MM.1S (cell line): Measurements from ENCODE around the gene DOK1.

ENCODE experiments used
- DNase-seq: peaks from one replicate; pipeline ENCODE4 v3.0.0-alpha.2; 2015
- H2AFZ ChIP-seq: fragments of 300-600 bp; sonication (generic); 2 replicates; pipeline ENCODE4 v1.6.0; 2016; ENCODE audit warnings: antibody characterized with exemption, low read length
- H3F3A ChIP-seq: fragments of 300-600 bp; sonication (generic); 2 replicates; pipeline ENCODE4 v1.6.1; 2016; ENCODE audit warnings: mild to moderate bottlenecking, antibody characterized with exemption, low read length, moderate library complexity, mixed read lengths; ENCODE audit not compliant: insufficient read depth
- H3K27ac ChIP-seq: fragments of 300-600 bp; sonication (generic); 2 replicates; pipeline ENCODE4 v1.5.1; 2016; ENCODE audit warnings: mild to moderate bottlenecking, low read length
- H3K27me3 ChIP-seq: fragments of 300-600 bp; sonication (generic); replicated peaks from 2 replicates; pipeline ENCODE4 v1.6.0; 2016; ENCODE audit warnings: low read length; ENCODE audit not compliant: insufficient read depth
- H3K36me3 ChIP-seq: fragments of 300-600 bp; sonication (generic); replicated peaks from 2 replicates; pipeline ENCODE4 v1.6.1; 2016; ENCODE audit warnings: mild to moderate bottlenecking, low read length, mixed read lengths; ENCODE audit not compliant: insufficient read depth
- H3K4me1 ChIP-seq: fragments of 300-600 bp; sonication (generic); 2 replicates; pipeline ENCODE4 v1.6.1; 2016; ENCODE audit warnings: low read length, mixed read lengths
- H3K4me2 ChIP-seq: fragments of 300-600 bp; sonication (generic); 2 replicates; pipeline ENCODE4 v1.6.0; 2016; ENCODE audit warnings: low read depth, low read length
- H3K4me3 ChIP-seq: fragments of 300-600 bp; sonication (generic); 2 replicates; pipeline ENCODE4 v1.5.1; 2016; ENCODE audit warnings: low read length, mixed read lengths
- H3K79me2 ChIP-seq: fragments of 300-600 bp; sonication (generic); 2 replicates; pipeline ENCODE4 v1.6.1; 2016; ENCODE audit warnings: mixed run types, low read length, mixed read lengths
- H3K9ac ChIP-seq: fragments of 300-600 bp; sonication (generic); 2 replicates; pipeline ENCODE4 v1.6.1; 2016; ENCODE audit warnings: low read length, mixed read lengths
- H3K9me2 ChIP-seq: fragments of 300-600 bp; sonication (generic); replicated peaks from 2 replicates; pipeline ENCODE4 v1.6.1; 2016; ENCODE audit warnings: mild to moderate bottlenecking, low read length, mixed read lengths; ENCODE audit not compliant: insufficient read depth
- H3K9me3 ChIP-seq: fragments of 300-600 bp; sonication (generic); replicated peaks from 2 replicates; pipeline ENCODE4 v1.6.1; 2016; ENCODE audit warnings: mild to moderate bottlenecking, low read length, mixed read lengths; ENCODE audit not compliant: insufficient read depth
- H4K20me1 ChIP-seq: fragments of 300-600 bp; sonication (generic); 2 replicates; pipeline ENCODE4 v1.6.1; 2016; ENCODE audit warnings: mild to moderate bottlenecking, low read length, moderate library complexity, mixed read lengths; ENCODE audit not compliant: insufficient read depth
- CTCF ChIP-seq: fragments of 300-600 bp; sonication (generic); IDR thresholded peaks from 2 replicates; pipeline ENCODE4 v1.5.1; 2016; ENCODE audit warnings: antibody characterized with exemption, low read length, mixed read lengths
- EZH2 ChIP-seq: fragments of 300-600 bp; sonication (generic); optimal IDR thresholded peaks from 2 replicates; pipeline ENCODE3; 2017; ENCODE audit warnings: low read depth, mild to moderate bottlenecking, antibody characterized with exemption, low read length, mixed read lengths
- EZH2phosphoT487 ChIP-seq: fragments of 300-600 bp; sonication (generic); IDR thresholded peaks from 2 replicates; pipeline ENCODE4 v1.6.1; 2018; ENCODE audit warnings: antibody characterized with exemption, low read length

The DOK1 gene

GRCh38 chr2:74576211-74576862 is 21.8 kb downstream of the DOK1 start:
- Histone ChIP-seq H3K27me3 (no peaks in the 10 kb centered on the region), H3K27ac (no peak overlapping the region)
- no peak for DNase-seq

DNA sequence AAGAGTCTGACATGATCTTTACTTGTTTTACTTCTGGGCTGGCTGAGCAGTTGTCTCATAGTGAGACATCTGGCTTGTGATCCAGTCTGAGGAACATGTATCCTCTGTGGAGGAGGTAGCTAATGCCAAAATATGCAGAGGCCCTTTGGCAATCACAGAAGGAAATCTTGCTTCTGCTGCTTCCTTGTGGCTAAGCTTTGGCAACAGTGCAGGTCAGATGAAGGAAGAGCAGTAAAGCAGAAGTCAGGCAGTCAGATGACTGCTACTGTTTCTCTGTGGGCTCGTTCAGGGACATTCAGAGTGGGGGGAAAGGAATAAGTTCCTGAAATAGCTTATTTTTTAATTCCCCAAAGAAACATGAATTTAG is 22.3 kb downstream of the DOK1 start:
- H3K9ac ChIP-seq, result no peak overlapping the region
- H3K4me1 ChIP-seq, result peaks cover 9% of the 10 kb centered on the region
- H4K20me1 ChIP-seq, result no peaks in the 10 kb centered on the region
- H3K9me3 ChIP-seq, result no peaks in the 10 kb centered on the region
- no peaks in the 10 kb centered on the region for H3K36me3 ChIP-seq
- no peak overlapping the region for H2AFZ ChIP-seq
- H3F3A ChIP-seq, result peaks cover 10% of the 10 kb centered on the region
- no peak overlapping the region for H3K4me2 ChIP-seq
- no peaks in the 10 kb centered on the region for H3K9me2 ChIP-seq
- no peaks in the 10 kb centered on the region for H3K79me2 ChIP-seq
- H3K27me3 ChIP-seq, result no peaks in the 10 kb centered on the region
- no peak overlapping the region for H3K4me3 ChIP-seq
- no peak overlapping the region for H3K27ac ChIP-seq
- no peak for DNase-seq
- TF ChIP-seq EZH2 (no peak), CTCF (no peak), EZH2phosphoT487 (no peak)

More at GRCh38 chr2:74576211-74576862, 21.8 kb downstream of the DOK1 start:
- no peak overlapping the region for H3K9ac ChIP-seq
- no peaks in the 10 kb centered on the region for H3K79me2 ChIP-seq
- no peaks in the 10 kb centered on the region for H3K9me2 ChIP-seq
- no peaks in the 10 kb centered on the region for H3K9me3 ChIP-seq
- H3K4me3 ChIP-seq, result no peak overlapping the region
- no peaks in the 10 kb centered on the region for H3K36me3 ChIP-seq
- peaks cover 9% of the 10 kb centered on the region for H3K4me1 ChIP-seq
- no peak overlapping the region for H3K4me2 ChIP-seq
- TF ChIP-seq EZH2 (no peak), EZH2phosphoT487 (no peak), CTCF (no peak)
- peaks cover 10% of the 10 kb centered on the region for H3F3A ChIP-seq
- no peaks in the 10 kb centered on the region for H4K20me1 ChIP-seq
- no peak overlapping the region for H2AFZ ChIP-seq

DNA sequence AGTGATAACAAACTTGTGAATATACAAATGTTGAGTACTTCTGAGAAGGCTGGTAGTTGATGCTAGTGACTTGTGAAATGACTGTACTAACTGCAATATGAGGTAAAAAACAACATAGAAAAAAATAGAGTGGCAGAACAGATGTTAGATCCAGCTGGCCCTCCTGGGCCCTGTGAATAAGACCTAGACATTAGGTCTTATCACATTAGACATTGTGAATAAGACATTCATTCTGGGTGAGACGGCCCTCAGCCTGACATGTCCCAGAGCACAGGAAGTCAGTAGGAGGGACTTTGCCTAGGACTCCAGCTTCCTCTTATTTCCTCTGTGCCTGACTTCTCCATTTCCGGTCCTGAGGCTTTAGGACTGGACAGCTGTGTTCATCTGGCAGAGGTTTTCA is 22.9 kb downstream of the DOK1 start:
- Histone ChIP-seq H3K36me3 (no peaks in the 10 kb centered on the region), H3K9me3 (no peaks in the 10 kb centered on the region), H2AFZ (no peak overlapping the region), H3K9ac (no peak overlapping the region), H3K79me2 (no peaks in the 10 kb centered on the region), H3K27ac (no peak overlapping the region), H4K20me1 (no peaks in the 10 kb centered on the region), H3K4me3 (no peak overlapping the region), H3K4me1 (peaks cover 9% of the 10 kb centered on the region), H3K9me2 (no peaks in the 10 kb centered on the region), H3F3A (peaks cover 10% of the 10 kb centered on the region), H3K27me3 (no peaks in the 10 kb centered on the region), H3K4me2 (no peak overlapping the region)
- no peak for TF ChIP-seq CTCF
- no peak for TF ChIP-seq EZH2phosphoT487
- no peak for TF ChIP-seq EZH2
- DNase-seq, result no peak
